Measurements from ENCODE around the gene SIGLEC6. TPM values are rescaled to one million over a fixed set of nuclear protein-coding genes. Genes with fewer than 3 reads are reported as not detected.

Gene SIGLEC6
- total RNA-seq, 4 donors from 2014 or later = 0.55 to 4.4 (median 1.7) TPM; not detected in 1

- in situ Hi-C loops (cut with MboI; ENCODE audit: low pct_ligation_motif_present in 1 of 4, low pct_unique_long_range_greater_than_20kb in 1 of 4, low sequenced_read_pairs in 3 of 4) = no loop called here
- peaks cover 8% of the 10 kb centered on the region for H3K27me3 ChIP-seq
- H3K36me3 ChIP-seq = no peaks in the 10 kb centered on the region
- H3K9me3 ChIP-seq = no peaks in the 10 kb centered on the region
- no peak overlapping the region for H3K27ac ChIP-seq
- H3K4me3 ChIP-seq = no peak overlapping the region
- DNase-seq = no peak
- WGBS, 2 donors (ENCODE audit: low coverage in 1 of 2) = 54 to 57% methylated on average over 2 to 3 of the region's 3 CpGs
- intact Hi-C loops (cut with DNase I; ENCODE audit: low total_unique reads) = no loop called here
- TF ChIP-seq EP300 (IDR thresholded peaks at IDR 0.05; ENCODE audit: low read depth) = no peak
- H3K4me1 ChIP-seq = no peaks in the 10 kb centered on the region
Observed at GRCh38 chr19:51551673-51552432, 20.4 kb upstream of the SIGLEC6 start.

DNA sequence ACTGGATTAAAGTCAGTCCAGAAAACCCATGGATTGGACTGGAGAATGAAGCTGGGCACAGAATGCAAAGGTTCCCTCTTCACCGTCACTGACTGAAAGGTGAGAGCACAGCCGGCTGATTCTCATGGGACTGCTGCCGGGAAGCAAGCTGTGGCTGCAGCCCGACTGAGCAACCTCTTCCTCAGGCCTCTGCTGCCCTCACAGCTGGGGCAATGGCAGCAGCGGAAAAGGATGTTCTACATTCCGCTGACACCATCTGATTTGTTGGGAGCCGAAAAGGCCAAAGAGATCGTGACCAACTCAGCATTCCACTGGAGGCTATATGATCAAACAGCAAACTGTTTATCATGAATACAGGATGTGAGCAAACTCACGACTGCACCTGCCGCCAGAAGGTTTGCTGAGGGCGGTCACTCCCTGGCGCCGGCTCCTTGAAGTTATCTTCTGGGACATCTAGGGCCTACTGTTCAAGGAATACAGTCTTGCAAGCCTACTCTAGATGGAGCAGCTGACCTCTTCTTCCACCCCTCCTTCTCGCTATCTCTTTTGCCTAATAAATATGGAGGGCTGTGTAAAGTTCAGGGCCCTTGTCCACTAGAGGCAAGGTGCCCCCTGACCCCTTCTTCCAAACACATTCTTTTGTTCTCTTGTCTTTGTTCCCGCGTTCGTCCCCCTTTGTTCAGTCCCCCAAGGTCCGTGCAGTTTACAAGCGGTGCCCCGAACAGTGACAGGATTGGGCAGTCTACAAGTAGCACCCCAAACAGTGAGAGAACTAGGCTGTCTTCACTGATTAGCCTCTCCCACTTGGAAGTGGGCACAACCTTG lies 19.6 kb upstream of the SIGLEC6 start:
- Histone ChIP-seq H3K27ac (no peak overlapping the region), H3K4me1 (no peaks in the 10 kb centered on the region), H3K36me3 (no peaks in the 10 kb centered on the region), H3K27me3 (peaks cover 4% of the 10 kb centered on the region), H3K9me3 (no peaks in the 10 kb centered on the region), H3K4me3 (no peak overlapping the region)
- DNase-seq = no peak
- intact Hi-C loops (cut with DNase I; ENCODE audit: low total_unique reads) (no loop called here), in situ Hi-C loops (cut with MboI; ENCODE audit: low pct_ligation_motif_present in 1 of 4, low pct_unique_long_range_greater_than_20kb in 1 of 4, low sequenced_read_pairs in 3 of 4) (no loop called here)
- WGBS, 2 donors (ENCODE audit: low coverage in 1 of 2) = 78 to 84% methylated on average over 6 to 20 of the region's 20 CpGs
- TF ChIP-seq POLR2AphosphoS5 (IDR thresholded peaks at IDR 0.05) (no peak), CTCF (IDR thresholded peaks at IDR 0.05) (no peak), POLR2A (IDR thresholded peaks at IDR 0.05) (no peak), EP300 (IDR thresholded peaks at IDR 0.05; ENCODE audit: low read depth) (no peak)

DNA sequence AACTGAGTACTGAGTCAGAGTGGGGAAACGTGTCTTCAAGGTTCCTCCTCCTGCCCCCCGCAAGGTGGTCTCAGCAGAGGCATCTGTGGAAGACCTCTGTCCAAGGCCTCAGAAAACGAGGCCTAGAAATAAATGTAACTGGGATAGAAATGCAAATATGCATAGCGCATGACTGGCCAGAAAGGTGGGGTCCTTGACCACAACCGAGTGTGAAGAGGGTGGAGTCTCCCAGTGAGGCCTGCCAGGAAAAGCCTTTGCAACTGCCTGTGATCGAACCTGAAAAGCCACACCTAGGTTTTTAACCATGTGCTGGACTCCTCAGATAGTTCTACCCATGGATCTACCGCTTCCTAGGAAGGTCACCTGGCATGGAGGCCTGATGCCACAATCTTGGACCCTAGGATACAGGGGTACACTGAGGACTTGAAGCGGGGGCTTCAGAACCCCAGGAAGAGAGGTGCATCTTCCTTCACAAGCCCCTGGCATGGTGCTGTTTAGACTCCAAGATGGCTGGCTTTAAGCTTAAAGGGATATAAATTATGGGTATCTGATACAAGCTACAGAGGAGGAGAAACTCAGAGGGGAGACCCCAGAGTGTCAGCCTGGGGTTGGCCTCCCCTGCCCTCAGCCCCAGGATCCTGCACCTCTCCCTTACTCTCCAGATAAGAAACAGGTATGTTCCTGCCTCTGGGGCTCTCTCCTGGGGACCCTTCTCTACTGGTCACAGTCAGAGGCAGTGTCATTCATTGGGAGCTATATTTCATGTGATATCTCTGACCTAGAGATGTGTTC lies 18.3 kb upstream of the SIGLEC6 start:
- intact Hi-C loops (cut with DNase I; ENCODE audit: low total_unique reads) (no loop called here), in situ Hi-C loops (cut with MboI; ENCODE audit: low pct_ligation_motif_present in 1 of 4, low pct_unique_long_range_greater_than_20kb in 1 of 4, low sequenced_read_pairs in 3 of 4) (no loop called here)
- H3K9me3 ChIP-seq = no peaks in the 10 kb centered on the region
- no peaks in the 10 kb centered on the region for H3K4me1 ChIP-seq
- peaks cover 3% of the 10 kb centered on the region for H3K27me3 ChIP-seq
- no peak overlapping the region for H3K27ac ChIP-seq
- no peak overlapping the region for H3K4me3 ChIP-seq
- no peaks in the 10 kb centered on the region for H3K36me3 ChIP-seq
- no peak for DNase-seq
- 44% methylated on average over 8 of the region's 8 CpGs; no CpG with 5 or more reads in 1 of the 2 donors for WGBS, 2 donors (ENCODE audit: low coverage in 1 of 2)
- TF ChIP-seq EP300 (IDR thresholded peaks at IDR 0.05; ENCODE audit: low read depth) (no peak), POLR2AphosphoS5 (IDR thresholded peaks at IDR 0.05) (no peak), CTCF (IDR thresholded peaks at IDR 0.05) (no peak), POLR2A (IDR thresholded peaks at IDR 0.05) (no peak)

- no peak for DNase-seq
- H3K36me3 ChIP-seq = no peaks in the 10 kb centered on the region
- in situ Hi-C loops (cut with MboI; ENCODE audit: low pct_ligation_motif_present in 1 of 4, low pct_unique_long_range_greater_than_20kb in 1 of 4, low sequenced_read_pairs in 3 of 4) = no loop called here
- H3K4me3 ChIP-seq = no peak overlapping the region
- peaks cover 3% of the 10 kb centered on the region for H3K27me3 ChIP-seq
- H3K27ac ChIP-seq = no peak overlapping the region
- H3K4me1 ChIP-seq = no peaks in the 10 kb centered on the region
- WGBS, 2 donors (ENCODE audit: low coverage in 1 of 2) = 60% methylated on average over 1 to 4 of the region's 4 CpGs
- intact Hi-C loops (cut with DNase I; ENCODE audit: low total_unique reads) = no loop called here
- H3K9me3 ChIP-seq = no peaks in the 10 kb centered on the region
- TF ChIP-seq POLR2AphosphoS5 (IDR thresholded peaks at IDR 0.05) (no peak), POLR2A (IDR thresholded peaks at IDR 0.05) (no peak), EP300 (IDR thresholded peaks at IDR 0.05; ENCODE audit: low read depth) (no peak), CTCF (IDR thresholded peaks at IDR 0.05) (no peak)
Observed at GRCh38 chr19:51548891-51549305, 17.4 kb upstream of the SIGLEC6 start.

Measured in transverse colon (tissue), 4 donors.